K562 (cell line): ENCODE data around the gene MYO3B. TPM values are rescaled to one million over a fixed set of nuclear protein-coding genes. Genes with fewer than 3 reads are reported as not detected.

Experiments
- ATAC-seq: fragments of 200-7000 bp; cut with Tn5 transposase; 3 replicates; pipeline ENCODE4 v1.9.1; 2020; ENCODE audit warnings: moderate library complexity
- BruUV-seq: library from RNA; stranded (reverse); fragments of 400-500 nt; replicated peaks from 2 replicates; lab custom pipeline; 2021; lab: Mats Ljungman, UMichigan
- CTCF ChIA-PET: fragments of 300-600 bp; formaldehyde crosslinking; extraction: SDS; loops from one replicate; lab custom pipeline; 2021; ENCODE audit warnings: low intra/inter-chr PET ratio; lab: Yijun Ruan, JAX
- POLR2A ChIA-PET: fragments of 300-600, 350-650 bp; sonication (Branson Sonifier 250); formaldehyde crosslinking; extraction: SDS; loops from one replicate; lab custom pipeline; 2021; ENCODE audit warnings: antibody characterized with exemption, inconsistent platforms; lab: Yijun Ruan, JAX
- DNase-seq, 4 experiments: peaks; one replicate each; pipeline versions ENCODE4 v3.0.0 to v3.0.0-alpha.2; 2011 to 2018; ENCODE audit warnings: low spot score in 3 of 4, mixed read lengths in 3 of 4; ENCODE audit errors: extremely low read depth in 1 of 4
- FAIRE-seq: peaks from 2 replicates; lab custom pipeline; 2011; peaks lifted over from hg19 to GRCh38; lab: Jason Lieb, UNC
- H2AFZ ChIP-seq: 2 replicates; pipeline ENCODE4 v1.6.0; 2011; ENCODE audit warnings: low read depth, low read length, control low read depth, inconsistent platforms
- H3K27ac ChIP-seq: fragments of 200-600 bp; 3 replicates; pipeline ENCODE4 v1.8.0; 2011; ENCODE audit warnings: low read depth, mild to moderate bottlenecking, control low read depth, inconsistent platforms, low read length, moderate library complexity, mixed read lengths; ENCODE audit errors: extremely low read depth
- H3K27me3 ChIP-seq, 2 experiments: fragments of 300-600 bp in 1 of 2; 2 replicates in 1 of 2; 3 replicates in 1 of 2; pipeline versions ENCODE4 v1.6.0 to v1.8.0; 2011; ENCODE audit warnings: inconsistent platforms in 2 of 2, low read length in 2 of 2, mild to moderate bottlenecking in 1 of 2, mixed read lengths in 1 of 2, moderate library complexity in 1 of 2; ENCODE audit not compliant: control insufficient read depth in 2 of 2, insufficient read depth in 2 of 2
- H3K36me3 ChIP-seq: fragments of 300-600 bp; 3 replicates; pipeline ENCODE4 v1.8.0; 2011; ENCODE audit warnings: mild to moderate bottlenecking, low read length, inconsistent platforms; ENCODE audit not compliant: control insufficient read depth, insufficient read depth
- H3K4me1 ChIP-seq, 2 experiments: fragments of 200-600 bp in 1 of 2; replicated peaks in 1 of 2; 2 replicates in 1 of 2; 3 replicates in 1 of 2; pipeline versions ENCODE4 v1.5.1 to v1.8.0; 2011; ENCODE audit warnings: inconsistent platforms in 2 of 2, low read length in 2 of 2, mild to moderate bottlenecking in 1 of 2, mixed read lengths in 1 of 2, moderate library complexity in 1 of 2; ENCODE audit not compliant: control insufficient read depth in 2 of 2, insufficient read depth in 2 of 2
- H3K4me2 ChIP-seq: 2 replicates; pipeline ENCODE4 v1.6.1; 2011; ENCODE audit warnings: low read length, control low read depth, inconsistent platforms, mixed read lengths; ENCODE audit not compliant: insufficient read depth
- H3K4me3 ChIP-seq: fragments of 200-600 bp; sonication (generic), shearing (Covaris generic); 2 replicates; pipeline ENCODE4 v1.5.1; 2016; ENCODE audit warnings: control low read depth, inconsistent platforms
- H3K79me2 ChIP-seq: fragments of 200-600 bp; 3 replicates; pipeline ENCODE4 v1.8.0; 2011; ENCODE audit warnings: low read length, inconsistent platforms; ENCODE audit not compliant: control insufficient read depth, insufficient read depth
- H3K9ac ChIP-seq, 2 experiments: 2 replicates each; pipeline versions ENCODE4 v1.6.0 to v1.6.1; 2011; ENCODE audit warnings: low read depth in 2 of 2, low read length in 2 of 2, control low read depth in 1 of 2, inconsistent platforms in 1 of 2, mild to moderate bottlenecking in 1 of 2, mixed read lengths in 1 of 2; ENCODE audit not compliant: insufficient read depth in 1 of 2
- H3K9me1 ChIP-seq: one replicate; pipeline ENCODE4 v1.6.0; 2011; ENCODE audit warnings: inconsistent platforms, mild to moderate bottlenecking, low read length, moderate library complexity; ENCODE audit not compliant: control insufficient read depth, insufficient read depth
- H3K9me3 ChIP-seq: replicated peaks from 2 replicates; pipeline ENCODE4 v1.5.1; 2011; ENCODE audit warnings: low read depth, low read length, inconsistent platforms; ENCODE audit not compliant: control insufficient read depth, insufficient read depth
- H4K20me1 ChIP-seq: replicated peaks from 2 replicates; pipeline ENCODE4 v1.6.1; 2011; ENCODE audit warnings: low read length, inconsistent platforms, mixed read lengths; ENCODE audit not compliant: control insufficient read depth, insufficient read depth
- BCL6 ChIP-seq: fragments of 250-450 bp; sonication (Bioruptor Pico); IDR thresholded peaks from 2 replicates; pipeline ENCODE4 v1.4.0; 2020
- CBX3 ChIP-seq, 2 experiments: IDR thresholded peaks; 1 replicate in 1 of 2; 2 replicates in 1 of 2; pipeline ENCODE4 v1.6.1; 2012; ENCODE audit warnings: inconsistent platforms in 2 of 2, low read length in 2 of 2, borderline replicate concordance in 1 of 2, control low read depth in 1 of 2
- CXXC5 ChIP-seq: fragments of 250-450 bp; sonication (Bioruptor Pico); IDR thresholded peaks from 2 replicates; pipeline ENCODE4 v1.8.0; 2022; ENCODE audit warnings: inconsistent platforms, mild to moderate bottlenecking, moderate library complexity
- ESRRA ChIP-seq: fragments of 450-650 bp; IDR thresholded peaks from 2 replicates; pipeline ENCODE4 v1.6.1; 2014; ENCODE audit warnings: low read depth, mild to moderate bottlenecking, moderate library complexity, borderline replicate concordance
- EZH2 ChIP-seq: IDR thresholded peaks from 2 replicates; pipeline ENCODE4 v1.6.1; 2012; ENCODE audit warnings: low read depth, mild to moderate bottlenecking, inconsistent platforms, low read length, borderline replicate concordance
- L3MBTL2 ChIP-seq: fragments of 450-650 bp; IDR thresholded peaks from 2 replicates; pipeline ENCODE4 v1.6.1; 2016; ENCODE audit warnings: mild to moderate bottlenecking, moderate library complexity
- NR2C2 ChIP-seq, 2 experiments: fragments of 200-800 bp in 1 of 2; sonication (Bioruptor generic) in 1 of 2; sonication (generic) in 1 of 2; formaldehyde crosslinking in 1 of 2; IDR thresholded peaks; 2 replicates each; pipeline versions ENCODE4 v1.6.1 to v1.8.0; 2016 to 2022; ENCODE audit warnings: mild to moderate bottlenecking in 1 of 2, missing compliant biosample characterization in 1 of 2, missing genetic modification characterization in 1 of 2, missing genetic modification reagents in 1 of 2
- PHF8 ChIP-seq: fragments of 200-600 bp; sonication (generic); IDR thresholded peaks from 2 replicates; pipeline ENCODE4 v1.6.1; 2012; ENCODE audit warnings: mixed run types, mild to moderate bottlenecking, inconsistent platforms, low read length, moderate library complexity, borderline replicate concordance
- PTBP1 ChIP-seq: fragments of 200-400 bp; formaldehyde crosslinking; IDR thresholded peaks from 2 replicates; pipeline ENCODE4 v1.6.1; 2017; ENCODE audit warnings: low read depth, low read length
- RBM25 ChIP-seq: fragments of 200-400 bp; formaldehyde crosslinking; IDR thresholded peaks from 2 replicates; pipeline ENCODE4 v1.6.1; 2018; ENCODE audit warnings: low read length, low read depth, moderate library complexity; ENCODE audit not compliant: severe bottlenecking
- RFX1 ChIP-seq: fragments of 450-650 bp; IDR thresholded peaks from 2 replicates; pipeline ENCODE4 v1.6.1; 2016; ENCODE audit warnings: mild to moderate bottlenecking, moderate library complexity
- SAFB2 ChIP-seq: fragments of 200-400 bp; formaldehyde crosslinking; IDR thresholded peaks from 2 replicates; pipeline ENCODE4 v1.6.1; 2018; ENCODE audit warnings: borderline replicate concordance, low read length, low read depth, moderate library complexity; ENCODE audit not compliant: severe bottlenecking
- SRSF7 ChIP-seq: fragments of 200-400 bp; formaldehyde crosslinking; optimal IDR thresholded peaks from 2 replicates; pipeline ENCODE3; 2017; ENCODE audit warnings: mild to moderate bottlenecking, low read depth, low read length
- U2AF1 ChIP-seq: fragments of 200-400 bp; formaldehyde crosslinking; optimal IDR thresholded peaks from 2 replicates; pipeline ENCODE3; 2017; ENCODE audit warnings: mild to moderate bottlenecking, low read depth, low read length, moderate library complexity
- ZNF253 ChIP-seq: fragments of 250-450 bp; sonication (Bioruptor Pico); conservative IDR thresholded peaks from 2 replicates; pipeline ENCODE4 v1.6.1; 2021; ENCODE audit warnings: mild to moderate bottlenecking
- WGBS: fragments of 100-300 bp; shearing (Covaris generic); methylation state at CpG from one replicate; pipeline ENCODE4 v1.1.6; 2016; ENCODE audit warnings: low coverage, mixed read lengths; ENCODE audit not compliant: insufficient coverage; ENCODE audit errors: missing lambda C conversion rate; 5-methylcytosine and 5-hydroxymethylcytosine counted together
- in situ Hi-C: fragments of 300-500 bp; cut with MboI; formaldehyde crosslinking; loops from 4 replicates; pipeline ENCODE4 v1.15.0; 2018; ENCODE audit warnings: inconsistent platforms, mixed read lengths
- intact Hi-C: fragments of 100-400 bp; cut with micrococcal nuclease; formaldehyde crosslinking; loops from 2 replicates; pipeline ENCODE4 v1.14.2; 2022
- polyA plus RNA-seq, 8 experiments: library from polyadenylated mRNA; depleted of rRNA in 4 of 8; stranded (reverse) in 5 of 8; unstranded in 3 of 8; fragments of >200 nt; fragmentation: Nextera tagmentation in 2 of 8; fragmentation: Illumina TruSeq in 1 of 8; extraction: Ambion mirVana in 2 of 8; extraction: Trizol in 1 of 8; gene quantifications; 2 replicates each; pipeline versions ENCODE4 v1.2.1 to v1.2.3, GENCODE V29; 2011 to 2014; ENCODE audit warnings: inconsistent platforms in 1 of 8, missing spikeins in 1 of 8
- total RNA-seq, 7 experiments: library from RNA; depleted of rRNA in 6 of 7; stranded (reverse); fragments of >200 nt in 6 of 7; fragmentation: Illumina TruSeq in 2 of 7; extraction: Trizol in 2 of 7; gene quantifications; 2 replicates each; pipeline versions ENCODE4 v1.2.1 to v1.2.3, GENCODE V29; 2011 to 2021; ENCODE audit warnings: low replicate concordance in 1 of 7
- TF ChIP-seq, protein P1 (sequence below): fragments of 250-450 bp; sonication (Bioruptor Pico); IDR thresholded peaks from 2 replicates; pipeline ENCODE4 v1.4.0; 2020; ENCODE audit warnings: mild to moderate bottlenecking, moderate library complexity
- TF ChIP-seq, protein P2 (sequence below): fragments of 450-650 bp; IDR thresholded peaks from 2 replicates; pipeline ENCODE4 v1.7.1; 2018; ENCODE audit warnings: mild to moderate bottlenecking, low read depth; ENCODE audit not compliant: partially characterized antibody

The MYO3B gene
- total and polyA plus RNA-seq, 9 of the 15 experiments (the other 6 are each of a cell fraction or from before 2014, with no cell fraction given): 2.7 to 6.5 (median 3.6) TPM

DNA sequence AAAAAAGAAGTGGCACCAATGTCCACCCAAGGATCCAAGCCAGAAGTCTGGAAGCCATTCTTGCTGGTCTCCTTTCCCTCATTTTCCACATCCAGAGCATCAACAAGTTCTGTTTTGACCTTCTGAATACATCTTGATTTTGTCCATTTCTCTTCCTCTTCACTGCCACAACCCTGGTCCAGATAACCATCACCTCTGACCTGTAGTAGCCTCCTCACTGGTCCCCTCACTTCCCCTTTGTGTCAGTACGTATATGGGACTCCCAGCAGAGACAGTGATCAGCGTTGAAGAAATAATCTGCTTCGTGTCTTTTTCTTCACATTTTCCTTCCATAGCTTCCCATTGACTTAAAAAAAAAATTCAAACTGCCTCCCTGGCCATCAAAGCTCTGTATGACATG lies 427.9 kb downstream of the MYO3B start:
- no peaks in the 10 kb centered on the region for H4K20me1 ChIP-seq
- WGBS: 5% methylated on average over 3 of the region's 3 CpGs
- no peak overlapping the region for H3K9ac ChIP-seq
- in situ Hi-C loops: no loop called here
- H2AFZ ChIP-seq: no peak overlapping the region
- CTCF ChIA-PET: interaction anchor here (0.6 kb wide), 1 partner anchor 73 kb away, joined by 3 read pairs; no protein-coding TSS in a partner anchor
- H3K4me3 ChIP-seq: no peak overlapping the region
- H3K27me3 ChIP-seq: peaks cover 3 to 10% of the 10 kb centered on the region in 2 experiments; a peak in 4 of 5 replicates
- no TSS peak for BruUV-seq
- H3K9me3 ChIP-seq: no peaks in the 10 kb centered on the region
- H3K79me2 ChIP-seq: no peaks in the 10 kb centered on the region
- DNase-seq (peak in 1 of 4 experiments; percentile 10), ATAC-seq (no peak), FAIRE-seq (no peak)
- H3K4me2 ChIP-seq: no peak overlapping the region
- no peaks in the 10 kb centered on the region for H3K36me3 ChIP-seq
- no peaks in the 10 kb centered on the region for H3K9me1 ChIP-seq
- H3K27ac ChIP-seq: no peak overlapping the region
- intact Hi-C loops: no loop called here
- H3K4me1 ChIP-seq: no peaks in the 10 kb centered on the region
- POLR2A ChIA-PET: no interaction called here
- TF ChIP-seq ESRRA (peak; percentile 70; the same call in 1 of the 2 replicates), PHF8 (no peak), ZNF253 (no peak), EZH2 (no peak), RBM25 (no peak), L3MBTL2 (no peak), NR2C2 (CRISPR knock-in tag; IDR thresholded peaks at IDR 0.05) (no peak), NR2C2 (tag; IDR thresholded peaks at IDR 0.05) (peak; percentile 69), PTBP1 (no peak), CXXC5 (CRISPR knock-in tag) (no peak), SAFB2 (no peak), SRSF7 (no peak), CBX3 (IDR thresholded peaks at IDR 0.05; ENCODE audit: borderline replicate concordance in 1 of 2, low read length in 2 of 2) (no peak), U2AF1 (no peak), RFX1 (no peak), BCL6 (no peak)
- TF ChIP-seq, protein P1, sequence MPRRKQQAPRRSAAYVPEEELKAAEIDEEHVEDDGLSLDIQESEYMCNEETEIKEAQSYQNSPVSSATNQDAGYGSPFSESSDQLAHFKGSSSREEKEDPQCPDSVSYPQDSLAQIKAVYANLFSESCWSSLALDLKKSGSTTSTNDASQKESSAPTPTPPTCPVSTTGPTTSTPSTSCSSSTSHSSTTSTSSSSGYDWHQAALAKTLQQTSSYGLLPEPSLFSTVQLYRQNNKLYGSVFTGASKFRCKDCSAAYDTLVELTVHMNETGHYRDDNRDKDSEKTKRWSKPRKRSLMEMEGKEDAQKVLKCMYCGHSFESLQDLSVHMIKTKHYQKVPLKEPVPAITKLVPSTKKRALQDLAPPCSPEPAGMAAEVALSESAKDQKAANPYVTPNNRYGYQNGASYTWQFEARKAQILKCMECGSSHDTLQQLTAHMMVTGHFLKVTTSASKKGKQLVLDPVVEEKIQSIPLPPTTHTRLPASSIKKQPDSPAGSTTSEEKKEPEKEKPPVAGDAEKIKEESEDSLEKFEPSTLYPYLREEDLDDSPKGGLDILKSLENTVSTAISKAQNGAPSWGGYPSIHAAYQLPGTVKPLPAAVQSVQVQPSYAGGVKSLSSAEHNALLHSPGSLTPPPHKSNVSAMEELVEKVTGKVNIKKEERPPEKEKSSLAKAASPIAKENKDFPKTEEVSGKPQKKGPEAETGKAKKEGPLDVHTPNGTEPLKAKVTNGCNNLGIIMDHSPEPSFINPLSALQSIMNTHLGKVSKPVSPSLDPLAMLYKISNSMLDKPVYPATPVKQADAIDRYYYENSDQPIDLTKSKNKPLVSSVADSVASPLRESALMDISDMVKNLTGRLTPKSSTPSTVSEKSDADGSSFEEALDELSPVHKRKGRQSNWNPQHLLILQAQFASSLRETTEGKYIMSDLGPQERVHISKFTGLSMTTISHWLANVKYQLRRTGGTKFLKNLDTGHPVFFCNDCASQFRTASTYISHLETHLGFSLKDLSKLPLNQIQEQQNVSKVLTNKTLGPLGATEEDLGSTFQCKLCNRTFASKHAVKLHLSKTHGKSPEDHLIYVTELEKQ (CRISPR knock-in tag): no peak
- TF ChIP-seq, protein P2, sequence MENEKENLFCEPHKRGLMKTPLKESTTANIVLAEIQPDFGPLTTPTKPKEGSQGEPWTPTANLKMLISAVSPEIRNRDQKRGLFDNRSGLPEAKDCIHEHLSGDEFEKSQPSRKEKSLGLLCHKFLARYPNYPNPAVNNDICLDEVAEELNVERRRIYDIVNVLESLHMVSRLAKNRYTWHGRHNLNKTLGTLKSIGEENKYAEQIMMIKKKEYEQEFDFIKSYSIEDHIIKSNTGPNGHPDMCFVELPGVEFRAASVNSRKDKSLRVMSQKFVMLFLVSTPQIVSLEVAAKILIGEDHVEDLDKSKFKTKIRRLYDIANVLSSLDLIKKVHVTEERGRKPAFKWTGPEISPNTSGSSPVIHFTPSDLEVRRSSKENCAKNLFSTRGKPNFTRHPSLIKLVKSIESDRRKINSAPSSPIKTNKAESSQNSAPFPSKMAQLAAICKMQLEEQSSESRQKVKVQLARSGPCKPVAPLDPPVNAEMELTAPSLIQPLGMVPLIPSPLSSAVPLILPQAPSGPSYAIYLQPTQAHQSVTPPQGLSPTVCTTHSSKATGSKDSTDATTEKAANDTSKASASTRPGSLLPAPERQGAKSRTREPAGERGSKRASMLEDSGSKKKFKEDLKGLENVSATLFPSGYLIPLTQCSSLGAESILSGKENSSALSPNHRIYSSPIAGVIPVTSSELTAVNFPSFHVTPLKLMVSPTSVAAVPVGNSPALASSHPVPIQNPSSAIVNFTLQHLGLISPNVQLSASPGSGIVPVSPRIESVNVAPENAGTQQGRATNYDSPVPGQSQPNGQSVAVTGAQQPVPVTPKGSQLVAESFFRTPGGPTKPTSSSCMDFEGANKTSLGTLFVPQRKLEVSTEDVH: no peak
